Endometrial microvascular endothelial cells (primary cell): ENCODE results near the gene BAAT. TPM values are rescaled to one million over a fixed set of nuclear protein-coding genes. Genes with fewer than 3 reads are reported as not detected.
"Not testable (repeated sequence)": the region's sequence is repeated elsewhere in the genome, so short reads cannot be mapped to it uniquely, and the experiment has no call there.

Source experiments
- in situ Hi-C: cut with HindIII; loops from 2 replicates; pipeline ENCODE4 v1.10.0; 2017; ENCODE audit warnings: low sequenced_read_pairs, low pct_unique_long_range_greater_than_20kb; ENCODE audit errors: inconsistent ontology term
- total RNA-seq: library from RNA; depleted of rRNA; stranded (reverse); fragments of >200 nt; gene quantifications from one replicate; pipeline ENCODE4 v1.2.3, GENCODE V29; 2015; ENCODE audit errors: inconsistent ontology term

The BAAT gene
- total RNA-seq, result not detected

- in situ Hi-C loops, result not testable (repeated sequence)
These were observed at the start of gene BAAT for GRCh38 chr9:101384873-101385536. Gene BAAT (minus strand): TSS chr9:101385006. CDS start chr9:101371404, 13,602 bp downstream.

DNA sequence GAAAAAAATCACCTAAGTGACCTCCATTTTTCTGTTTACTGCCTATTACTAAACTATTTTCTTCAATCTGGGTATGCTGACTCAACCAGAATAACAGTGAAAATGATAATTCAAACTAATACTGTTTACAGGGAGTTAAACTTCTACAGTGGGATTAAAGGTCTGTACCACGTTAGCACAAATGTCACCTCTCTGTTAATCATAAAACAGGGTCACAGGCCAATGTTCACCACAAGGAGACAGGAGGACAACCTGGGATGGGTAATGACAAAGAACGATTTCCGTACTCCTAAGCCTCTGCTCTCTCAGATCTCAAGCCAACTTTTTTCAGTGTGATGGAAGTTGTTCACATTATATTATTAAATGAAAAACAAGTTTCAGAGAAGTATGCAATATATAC is 48.4 kb upstream of the BAAT start:
- in situ Hi-C loops, result no loop called here

GRCh38 chr9:101432740-101433139 is 47.9 kb upstream of the BAAT start:
- in situ Hi-C loops, result no loop called here

DNA sequence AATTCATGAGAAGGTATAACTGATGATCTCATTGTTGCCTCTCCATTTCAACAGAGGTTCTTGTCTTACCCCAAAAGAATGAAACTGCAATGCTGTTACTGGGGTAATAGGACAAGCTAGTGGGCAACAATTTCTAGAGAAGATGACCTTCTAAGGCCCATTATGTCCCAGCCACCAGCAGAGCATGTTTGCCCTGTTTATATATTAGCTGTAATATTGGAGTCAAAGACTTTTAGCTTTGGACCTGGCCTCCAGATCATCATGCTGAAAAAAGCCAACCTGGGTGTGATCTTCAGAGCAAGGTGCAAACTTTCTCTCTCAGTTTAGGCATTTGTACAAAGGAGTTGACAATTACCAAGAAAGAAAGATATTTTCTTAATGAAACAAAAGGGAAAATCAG is 47.4 kb upstream of the BAAT start:
- in situ Hi-C loops, result no loop called here

- in situ Hi-C loops, result no loop called here
These were observed 44.9 kb upstream of the BAAT start for GRCh38 chr9:101429736-101430135.

DNA sequence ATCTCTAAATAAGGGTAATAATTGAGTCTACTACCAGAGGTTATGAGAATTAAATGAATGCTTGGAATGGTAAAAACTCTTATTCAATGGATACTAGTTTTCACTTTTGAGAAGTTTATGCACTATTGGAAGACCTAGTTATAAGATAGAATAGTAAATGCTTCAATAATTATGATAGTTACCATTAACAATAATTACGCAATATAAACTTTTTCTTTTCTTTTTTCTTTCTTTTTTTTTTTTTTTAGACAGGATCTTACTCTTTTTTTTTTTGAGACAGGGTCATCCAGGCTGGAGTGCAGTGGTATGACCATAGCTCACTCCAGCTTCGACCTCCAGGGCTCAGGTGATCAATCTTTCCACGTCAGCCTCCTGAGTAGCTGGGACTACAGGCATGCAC is 44.1 kb upstream of the BAAT start:
- in situ Hi-C loops, result no loop called here

GRCh38 chr9:101427957-101428655 is 43.3 kb upstream of the BAAT start:
- in situ Hi-C loops, result no loop called here

- in situ Hi-C loops, result no loop called here
These were observed 42.6 kb upstream of the BAAT start for GRCh38 chr9:101427358-101427757.

DNA sequence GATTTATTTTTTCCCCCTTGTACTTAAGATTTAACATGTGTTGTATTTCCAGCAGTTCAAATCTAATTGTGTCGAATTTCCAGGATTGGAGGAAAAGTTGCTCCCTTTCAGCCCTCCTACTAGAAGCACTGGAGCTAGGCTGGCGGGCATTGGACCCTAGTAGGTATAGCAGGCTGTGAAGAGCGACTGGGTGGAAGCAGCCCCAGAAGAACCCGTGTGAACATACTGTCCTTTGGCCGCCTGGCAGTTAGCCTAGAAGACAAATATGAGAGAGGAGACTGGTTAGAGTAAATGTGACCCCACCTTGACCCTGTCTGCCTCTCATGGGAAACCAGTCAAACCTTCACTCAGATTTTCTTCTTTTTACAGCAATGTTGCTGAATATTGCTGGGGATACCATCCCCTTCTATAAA is 36.9 kb upstream of the BAAT start:
- in situ Hi-C loops, result no loop called here

DNA sequence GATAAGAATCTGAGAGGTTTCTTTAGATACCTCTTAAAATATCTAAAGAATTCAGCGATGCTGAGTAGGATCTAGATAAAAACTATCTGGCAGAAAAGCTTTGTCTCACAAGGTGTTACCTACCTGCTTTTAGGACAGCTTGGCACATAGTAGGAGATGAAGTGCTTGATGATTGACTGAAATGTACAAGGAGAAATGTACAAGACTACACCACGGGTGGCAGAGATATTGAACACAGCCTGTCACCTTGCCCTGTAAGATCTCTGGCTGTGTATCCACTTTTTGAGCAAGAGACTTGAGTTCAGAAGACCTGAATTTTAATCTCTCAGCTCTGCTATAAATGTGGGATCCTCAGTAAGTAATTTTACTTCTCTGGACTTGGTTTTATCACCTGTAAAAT is 35.1 kb upstream of the BAAT start:
- in situ Hi-C loops, result no loop called here

DNA sequence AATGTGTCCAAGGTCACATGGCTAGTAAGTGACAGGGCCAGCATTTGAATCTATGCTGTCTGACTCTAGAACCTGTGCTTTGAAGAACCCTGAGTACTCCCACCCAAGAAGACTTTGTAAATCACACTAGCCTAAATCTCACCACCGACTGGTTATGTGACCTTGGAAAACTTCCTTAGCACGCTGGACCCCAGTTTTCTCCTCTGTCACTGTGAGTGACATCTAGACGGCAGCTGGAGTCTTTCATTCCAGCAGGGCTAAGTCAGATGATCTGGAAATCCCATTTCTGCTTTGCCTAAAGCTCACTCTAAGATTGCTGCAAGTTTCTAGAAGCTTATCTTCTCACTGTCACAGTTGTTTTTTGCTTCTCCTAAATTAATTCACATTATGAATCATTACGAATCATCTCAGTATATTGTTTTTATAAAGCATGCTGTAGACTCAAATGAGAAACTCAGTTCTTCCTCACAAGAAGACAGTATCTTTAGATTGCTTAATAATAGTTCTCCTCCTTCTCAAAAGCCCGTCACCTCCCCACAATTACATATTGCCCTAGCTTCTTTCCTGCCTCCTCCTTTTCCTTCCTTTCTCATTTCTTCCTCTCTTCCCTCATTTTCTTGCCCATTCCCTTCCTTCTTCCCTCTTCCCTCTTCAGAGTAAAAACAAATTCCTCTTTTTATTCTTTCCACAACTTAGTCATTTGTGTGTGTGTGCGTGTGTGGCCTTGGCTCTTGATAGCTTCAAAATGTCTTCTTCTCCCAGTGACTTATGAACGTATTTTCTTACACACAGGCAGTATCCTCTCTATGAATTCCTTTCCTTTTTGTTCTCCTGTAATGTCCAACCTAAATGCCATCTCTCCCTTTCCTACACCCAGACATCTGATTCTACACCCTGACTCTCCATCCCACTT is 34.0 kb upstream of the BAAT start:
- in situ Hi-C loops, result no loop called here

GRCh38 chr9:101417977-101418376 is 33.2 kb upstream of the BAAT start:
- in situ Hi-C loops, result no loop called here

DNA sequence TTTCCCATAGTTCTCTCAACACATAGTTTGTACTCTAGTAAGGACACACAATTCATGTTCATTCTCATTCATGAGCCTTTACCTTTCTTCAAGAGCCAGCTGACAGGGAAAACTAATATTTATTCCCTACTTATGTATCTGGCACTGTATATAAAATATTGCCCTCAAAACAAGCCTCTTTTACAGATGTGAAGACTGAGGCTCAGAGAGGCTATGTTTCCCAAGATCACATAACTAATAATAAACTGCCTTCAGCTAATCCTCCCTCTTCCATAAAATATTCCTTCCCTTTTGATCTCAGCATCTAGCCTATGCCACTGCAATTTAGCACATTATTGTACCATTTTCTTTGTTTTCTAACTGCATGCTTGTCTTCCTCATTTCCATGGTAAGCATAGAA is 32.6 kb upstream of the BAAT start:
- in situ Hi-C loops, result no loop called here

- in situ Hi-C loops, result no loop called here
These were observed 30.8 kb upstream of the BAAT start for GRCh38 chr9:101415578-101415977.

- in situ Hi-C loops, result no loop called here
These were observed 30.0 kb upstream of the BAAT start for GRCh38 chr9:101414839-101415238.

GRCh38 chr9:101409079-101409477 is 24.3 kb upstream of the BAAT start:
- in situ Hi-C loops, result no loop called here

GRCh38 chr9:101408374-101409078 is 23.7 kb upstream of the BAAT start:
- in situ Hi-C loops, result no loop called here

DNA sequence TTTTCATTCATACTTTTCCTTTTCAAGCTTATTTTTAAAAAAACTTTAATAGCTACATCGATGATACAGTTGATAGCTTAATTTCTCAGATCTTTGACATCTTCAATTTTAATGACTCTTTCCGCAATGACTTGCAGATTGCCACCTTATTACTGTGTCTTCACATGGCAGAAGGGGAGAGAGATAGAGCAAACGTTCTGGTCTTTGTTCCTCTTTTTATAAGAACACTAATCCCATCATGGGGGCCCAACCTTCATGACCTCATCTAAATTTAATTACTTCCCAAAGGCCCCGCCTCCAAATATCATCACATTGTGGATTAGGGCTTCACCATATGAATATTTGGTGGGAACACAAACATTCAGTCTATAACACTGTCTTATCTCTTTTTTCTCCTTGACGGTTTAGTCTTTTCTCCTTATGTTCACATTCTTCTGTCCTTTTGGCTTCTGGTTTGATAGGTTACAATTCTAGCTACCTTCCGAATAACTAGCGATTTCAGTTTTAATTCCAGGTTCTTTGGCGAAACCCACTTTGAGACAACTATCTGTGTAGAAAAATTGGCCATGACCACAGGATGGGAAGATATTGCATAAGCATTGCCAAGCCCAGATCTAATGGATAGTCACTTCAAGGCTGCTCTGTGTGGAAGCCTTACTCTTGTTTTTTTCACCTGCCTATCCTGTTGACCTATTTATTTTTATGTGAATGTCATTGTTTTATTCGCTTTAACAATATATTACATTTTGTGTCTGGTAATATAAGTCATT is 18.9 kb upstream of the BAAT start:
- in situ Hi-C loops, result no loop called here
